IMR-90 (cell line): ENCODE results near the gene C2orf92. TPM values are rescaled to one million over a fixed set of nuclear protein-coding genes. Genes with fewer than 3 reads are reported as not detected.

Experiments used
- ATAC-seq: fragments of 200-7000 bp; cut with Tn5 transposase; 2 replicates; pipeline ENCODE4 v1.9.1; 2020; ENCODE audit warnings: low read depth, mild to moderate bottlenecking, moderate library complexity
- BruUV-seq: library from RNA; stranded (reverse); fragments of 400-500 nt; replicated peaks from 2 replicates; lab custom pipeline; 2021; lab: Mats Ljungman, UMichigan
- CTCF ChIA-PET: fragments of 300-600 bp; formaldehyde crosslinking; extraction: SDS; loops from one replicate; lab custom pipeline; 2021; ENCODE audit warnings: antibody characterized with exemption; lab: Yijun Ruan, JAX
- POLR2A ChIA-PET: fragments of 300-600 bp; sonication (Branson Sonifier 250); formaldehyde crosslinking; loops from one replicate; lab custom pipeline; 2022; ENCODE audit warnings: antibody characterized with exemption; ENCODE audit not compliant: unreplicated experiment; lab: Charles Lee
- DNase-seq: peaks from one replicate; pipeline ENCODE4 v3.0.0; 2013
- H2AFZ ChIP-seq: replicated peaks from 2 replicates; pipeline ENCODE3; 2013; ENCODE audit warnings: low read length, mild to moderate bottlenecking; ENCODE audit not compliant: poor library complexity
- H2AK5ac ChIP-seq: 2 replicates; pipeline ENCODE4 v1.6.1; 2013; ENCODE audit warnings: low read depth, low read length, inconsistent platforms
- H2AK9ac ChIP-seq: replicated peaks from 2 replicates; pipeline ENCODE3; 2013; ENCODE audit warnings: mild to moderate bottlenecking, low read depth, low read length, moderate library complexity; ENCODE audit not compliant: poor library complexity
- H2BK120ac ChIP-seq: 2 replicates; pipeline ENCODE4 v1.6.1; 2013; ENCODE audit warnings: low read depth, low read length, inconsistent platforms
- H2BK15ac ChIP-seq: 3 replicates; pipeline ENCODE4 v1.6.1; 2013; ENCODE audit warnings: low read depth, low read length, inconsistent platforms
- H2BK20ac ChIP-seq: 2 replicates; pipeline ENCODE4 v1.6.1; 2013; ENCODE audit warnings: low read depth, mild to moderate bottlenecking, inconsistent platforms, low read length, moderate library complexity
- H2BK5ac ChIP-seq: 2 replicates; pipeline ENCODE4 v1.6.1; 2013; ENCODE audit warnings: mild to moderate bottlenecking, low read depth, low read length, inconsistent platforms; ENCODE audit not compliant: poor library complexity, severe bottlenecking
- H3K14ac ChIP-seq: replicated peaks from 2 replicates; pipeline ENCODE4 v1.6.1; 2013; ENCODE audit warnings: low read depth, low read length, inconsistent platforms
- H3K18ac ChIP-seq: 2 replicates; pipeline ENCODE4 v1.6.1; 2013; ENCODE audit warnings: low read depth, low read length, control low read depth
- H3K23ac ChIP-seq: 2 replicates; pipeline ENCODE4 v1.6.1; 2013; ENCODE audit warnings: low read depth, low read length, inconsistent platforms
- H3K27ac ChIP-seq: 2 replicates; pipeline ENCODE4 v1.5.1; 2013; ENCODE audit warnings: mild to moderate bottlenecking, control low read depth, low read length; ENCODE audit not compliant: insufficient read depth
- H3K27me3 ChIP-seq: 2 replicates; pipeline ENCODE4 v1.6.1; 2013; ENCODE audit warnings: low read length; ENCODE audit not compliant: control insufficient read depth, insufficient read depth
- H3K36me3 ChIP-seq: 2 replicates; pipeline ENCODE4 v1.6.1; 2013; ENCODE audit warnings: low read length, mixed read lengths; ENCODE audit not compliant: control insufficient read depth, insufficient read depth
- H3K4ac ChIP-seq: 2 replicates; pipeline ENCODE4 v1.6.1; 2013; ENCODE audit warnings: low read depth, low read length, inconsistent platforms
- H3K4me1 ChIP-seq: 2 replicates; pipeline ENCODE4 v1.6.1; 2013; ENCODE audit warnings: low read length, mixed read lengths; ENCODE audit not compliant: control insufficient read depth, insufficient read depth
- H3K4me2 ChIP-seq: 2 replicates; pipeline ENCODE4 v1.6.1; 2013; ENCODE audit warnings: low read depth, mild to moderate bottlenecking, control low read depth, low read length, moderate library complexity
- H3K4me3 ChIP-seq: 2 replicates; pipeline ENCODE4 v1.5.1; 2013; ENCODE audit warnings: low read depth, mild to moderate bottlenecking, control low read depth, low read length, moderate library complexity; ENCODE audit not compliant: insufficient read depth
- H3K56ac ChIP-seq: 2 replicates; pipeline ENCODE4 v1.6.1; 2013; ENCODE audit warnings: low read length, inconsistent platforms; ENCODE audit not compliant: insufficient read depth; ENCODE audit errors: extremely low read depth
- H3K79me1 ChIP-seq, 2 experiments: 2 replicates each; pipeline ENCODE4 v1.6.1; 2013; ENCODE audit warnings: low read length in 2 of 2, inconsistent platforms in 1 of 2, low read depth in 1 of 2
- H3K9ac ChIP-seq: 2 replicates; pipeline ENCODE4 v1.6.1; 2013; ENCODE audit warnings: low read depth, low read length, control low read depth
- H3K9me1 ChIP-seq: 2 replicates; pipeline ENCODE4 v1.6.1; 2013; ENCODE audit warnings: low read length, inconsistent platforms; ENCODE audit not compliant: insufficient read depth
- H3K9me3 ChIP-seq: 2 replicates; pipeline ENCODE4 v1.6.1; 2013; ENCODE audit warnings: low read length; ENCODE audit not compliant: control insufficient read depth, insufficient read depth
- H4K20me1 ChIP-seq: 2 replicates; pipeline ENCODE4 v1.6.1; 2013; ENCODE audit warnings: low read length, inconsistent platforms; ENCODE audit not compliant: insufficient read depth
- H4K5ac ChIP-seq: 2 replicates; pipeline ENCODE4 v1.6.1; 2013; ENCODE audit warnings: mild to moderate bottlenecking, low read depth, low read length, control low read depth
- H4K8ac ChIP-seq, 2 experiments: 2 replicates each; pipeline ENCODE4 v1.6.1; 2013; ENCODE audit warnings: low read depth in 2 of 2, low read length in 2 of 2, control low read depth in 1 of 2, inconsistent platforms in 1 of 2
- H4K91ac ChIP-seq: 2 replicates; pipeline ENCODE4 v1.6.1; 2013; ENCODE audit warnings: low read depth, low read length, inconsistent platforms; ENCODE audit not compliant: insufficient read depth
- BHLHE40 ChIP-seq: fragments of 150-350 bp; IDR thresholded peaks from 2 replicates; pipeline ENCODE4 v1.6.1; 2016; ENCODE audit warnings: mild to moderate bottlenecking, low read depth, low read length
- CEBPB ChIP-seq: IDR thresholded peaks from 2 replicates; pipeline ENCODE4 v1.6.1; 2012; ENCODE audit warnings: low read depth, low read length, improper control_type of control experiment
- CHD1 ChIP-seq: IDR thresholded peaks from 2 replicates; pipeline ENCODE4 v1.6.1; 2012; ENCODE audit warnings: low read depth, low read length, improper control_type of control experiment
- CTCF ChIP-seq: conservative IDR thresholded peaks from 2 replicates; pipeline ENCODE4 v1.5.1; 2012; ENCODE audit warnings: mild to moderate bottlenecking, low read depth, low read length, improper control_type of control experiment
- ELK1 ChIP-seq: fragments of 150-350 bp; IDR thresholded peaks from 2 replicates; pipeline ENCODE4 v1.6.1; 2016; ENCODE audit warnings: low read depth, mild to moderate bottlenecking, low read length, moderate library complexity, borderline replicate concordance
- FOS ChIP-seq: fragments of 150-350 bp; IDR thresholded peaks from 2 replicates; pipeline ENCODE4 v1.6.1; 2016; ENCODE audit warnings: low read depth, low read length
- MAFK ChIP-seq: IDR thresholded peaks from 2 replicates; pipeline ENCODE4 v1.6.1; 2012; ENCODE audit warnings: low read depth, low read length, improper control_type of control experiment
- MAZ ChIP-seq: IDR thresholded peaks from 2 replicates; pipeline ENCODE4 v1.6.1; 2012; ENCODE audit warnings: low read depth, mild to moderate bottlenecking, low read length, improper control_type of control experiment, moderate library complexity, borderline replicate concordance
- MXI1 ChIP-seq: IDR thresholded peaks from 2 replicates; pipeline ENCODE4 v1.6.1; 2012; ENCODE audit warnings: low read depth, mild to moderate bottlenecking, low read length, moderate library complexity, borderline replicate concordance
- NFE2L2 ChIP-seq: fragments of 150-350 bp; IDR thresholded peaks from 2 replicates; pipeline ENCODE4 v1.6.1; 2016; ENCODE audit warnings: low read depth, mild to moderate bottlenecking, low read length
- RAD21 ChIP-seq: IDR thresholded peaks from 2 replicates; pipeline ENCODE4 v1.6.1; 2012; ENCODE audit warnings: low read length, improper control_type of control experiment
- RCOR1 ChIP-seq: IDR thresholded peaks from 2 replicates; pipeline ENCODE4 v1.6.1; 2012; ENCODE audit warnings: mild to moderate bottlenecking, low read length, improper control_type of control experiment; ENCODE audit not compliant: insufficient replicate concordance
- RFX5 ChIP-seq: IDR thresholded peaks from 2 replicates; pipeline ENCODE4 v1.8.0; 2012; ENCODE audit warnings: low read depth, mild to moderate bottlenecking, low read length, moderate library complexity
- SMC3 ChIP-seq: fragments of 150-350 bp; IDR thresholded peaks from 2 replicates; pipeline ENCODE4 v1.6.1; 2016; ENCODE audit warnings: low read depth, mild to moderate bottlenecking, antibody characterized with exemption, low read length, moderate library complexity
- USF2 ChIP-seq: fragments of 150-350 bp; IDR thresholded peaks from 2 replicates; pipeline ENCODE4 v1.6.1; 2017; ENCODE audit warnings: mild to moderate bottlenecking, antibody characterized with exemption, low read length, low read depth
- WGBS, 2 experiments: methylation state at CpG; one replicate each; pipeline versions ENCODE4 v1.1.5 to v1.1.7; 2013; ENCODE audit warnings: missing lambda C conversion rate in 2 of 2; ENCODE audit not compliant: insufficient read length in 1 of 2; ENCODE audit errors: extremely low coverage in 2 of 2; 5-methylcytosine and 5-hydroxymethylcytosine counted together
- dilution Hi-C: fragments of 300-500 bp; cut with HindIII; formaldehyde crosslinking; loops from one replicate; pipeline ENCODE4 v1.14.3; 2018; ENCODE audit warnings: low sequenced_read_pairs; ENCODE audit not compliant: unreplicated experiment
- in situ Hi-C: fragments of 300-500 bp; cut with MboI; formaldehyde crosslinking; loops from 3 replicates; pipeline ENCODE4 v1.14.3; 2019; ENCODE audit warnings: low sequenced_read_pairs, inconsistent platforms, mixed read lengths
- intact Hi-C: fragments of 100-400 bp; cut with micrococcal nuclease; formaldehyde crosslinking; loops from 2 replicates; pipeline ENCODE4 v1.10.0; 2022
- polyA plus RNA-seq, 3 experiments: library from polyadenylated mRNA; depleted of rRNA; stranded (reverse); fragments of >200 nt; gene quantifications; 2 replicates each; pipeline ENCODE4 v1.2.3, GENCODE V29; 2012; ENCODE audit warnings: low replicate concordance in 1 of 3
- total RNA-seq: library from RNA; depleted of rRNA; stranded (reverse); fragments of >200 nt; gene quantifications from 2 replicates; pipeline ENCODE4 v1.2.3, GENCODE V29; 2012

C2orf92 gene
- total and polyA plus RNA-seq, 2 of the 4 experiments (the other 2 are of a cell fraction): 0.90 to 2.5 TPM

- H3K4me3 ChIP-seq: no peak overlapping the region
- no peak overlapping the region for H3K23ac ChIP-seq
- no peak overlapping the region for H3K4me2 ChIP-seq
- no peak overlapping the region for H4K8ac ChIP-seq
- no CpG with 5 or more reads among the region's 4 CpGs for WGBS, 2 experiments
- no peak overlapping the region for H3K27ac ChIP-seq
- H2AK9ac ChIP-seq: no peak overlapping the region
- intact Hi-C loops (no loop called here), dilution Hi-C loops (no loop called here), in situ Hi-C loops (no loop called here)
- H3K9me3 ChIP-seq: no peaks in the 10 kb centered on the region
- ATAC-seq (no peak), DNase-seq (no peak)
- H3K27me3 ChIP-seq: no peaks in the 10 kb centered on the region
- 0 out of 2 replicates have a peak, but pooled peaks cover 2% of the 10 kb centered on the region for H3K36me3 ChIP-seq
- H2BK5ac ChIP-seq: no peak overlapping the region
- peaks cover 3% of the 10 kb centered on the region; the same call in 1 of the 2 replicates for H3K9me1 ChIP-seq
- H2BK15ac ChIP-seq: no peak overlapping the region
- no peak overlapping the region for H4K5ac ChIP-seq
- H2BK120ac ChIP-seq: no peak overlapping the region
- ChIA-PET CTCF (no interaction called here), POLR2A (no interaction called here)
- H3K79me1 ChIP-seq: no peaks in the 10 kb centered on the region
- H2AFZ ChIP-seq: no peak overlapping the region
- no peak overlapping the region for H3K14ac ChIP-seq
- no peak overlapping the region for H2BK20ac ChIP-seq
- H3K56ac ChIP-seq: no peak overlapping the region
- H3K9ac ChIP-seq: no peak overlapping the region
- H3K4ac ChIP-seq: no peak overlapping the region
- no peaks in the 10 kb centered on the region for H4K20me1 ChIP-seq
- no TSS peak for BruUV-seq
- TF ChIP-seq RFX5 (no peak), CTCF (no peak), CHD1 (no peak), SMC3 (no peak), CEBPB (no peak), BHLHE40 (no peak), MXI1 (no peak), MAFK (no peak), NFE2L2 (no peak), FOS (no peak), RCOR1 (no peak), USF2 (no peak), ELK1 (no peak), MAZ (no peak), RAD21 (no peak)
- H2AK5ac ChIP-seq: no peak overlapping the region
- H4K91ac ChIP-seq: no peak overlapping the region
- H3K18ac ChIP-seq: no peak overlapping the region
- H3K4me1 ChIP-seq: peaks cover 6% of the 10 kb centered on the region; the same call in 1 of the 2 replicates
Observed at GRCh38 chr2:97747716-97748115, 78.2 kb downstream of the C2orf92 start.
